SK-N-SH (cell line): ENCODE data around the gene GNAS. TPM values are rescaled to one million over a fixed set of nuclear protein-coding genes. Genes with fewer than 3 reads are reported as not detected.
A peak's percentile ranks its signal among the peaks of the same experiment; 100 is the strongest.

Experiments used
- CTCF ChIA-PET: fragments of 300-600, 350-600 bp; formaldehyde crosslinking; extraction: SDS; loops from one replicate; lab custom pipeline; 2021; lab: Yijun Ruan, JAX
- POLR2A ChIA-PET: fragments of 350-600 bp; sonication (Branson Sonifier 250); formaldehyde crosslinking; extraction: SDS; loops from one replicate; lab custom pipeline; 2020; ENCODE audit warnings: antibody characterized with exemption, inconsistent platforms; lab: Yijun Ruan, JAX
- DNase-seq: peaks from one replicate; pipeline ENCODE4 v3.0.0; 2012
- H2AFZ ChIP-seq: fragments of 200-600 bp; sonication (generic); 2 replicates; pipeline ENCODE4 v1.8.1; 2016; ENCODE audit warnings: antibody characterized with exemption, mild to moderate bottlenecking, low read depth
- H3F3A ChIP-seq: fragments of 200-600 bp; sonication (generic); replicated peaks from 2 replicates; pipeline ENCODE3; 2016; ENCODE audit warnings: antibody characterized with exemption, mild to moderate bottlenecking; ENCODE audit not compliant: insufficient read depth
- H3K27ac ChIP-seq, 2 experiments: fragments of 200-500 bp in 1 of 2; fragments of 200-600 bp in 1 of 2; sonication (Bioruptor generic) in 1 of 2; sonication (generic), shearing (Covaris generic) in 1 of 2; 2 replicates each; pipeline versions ENCODE4 v1.5.1 to v1.6.1; 2014 to 2016; ENCODE audit warnings: low read depth in 2 of 2, inconsistent platforms in 1 of 2, low read length in 1 of 2, mild to moderate bottlenecking in 1 of 2, mixed read lengths in 1 of 2
- H3K27me3 ChIP-seq: fragments of 200-600 bp; sonication (generic), shearing (Covaris generic); 2 replicates; pipeline ENCODE4 v1.6.1; 2016; ENCODE audit warnings: mixed run types; ENCODE audit not compliant: insufficient read depth
- H3K36me3 ChIP-seq, 2 experiments: fragments of 200-500 bp in 1 of 2; fragments of 200-600 bp in 1 of 2; sonication (Bioruptor generic) in 1 of 2; sonication (generic) in 1 of 2; replicated peaks in 1 of 2; 2 replicates each; pipeline versions ENCODE3 to v1.5.1; 2014 to 2016; ENCODE audit warnings: low read length in 1 of 2, mild to moderate bottlenecking in 1 of 2; ENCODE audit not compliant: insufficient read depth in 2 of 2, control insufficient read depth in 1 of 2
- H3K4me1 ChIP-seq, 2 experiments: fragments of 200-500 bp in 1 of 2; fragments of 200-600 bp in 1 of 2; sonication (Bioruptor generic) in 1 of 2; sonication (generic), shearing (Covaris generic) in 1 of 2; 2 replicates each; pipeline versions ENCODE4 v1.5.1 to v1.6.1; 2014 to 2016; ENCODE audit warnings: low read depth in 1 of 2, low read length in 1 of 2, mixed run types in 1 of 2; ENCODE audit not compliant: insufficient read depth in 2 of 2, control insufficient read depth in 1 of 2
- H3K4me2 ChIP-seq: fragments of 200-600 bp; sonication (generic), shearing (Covaris generic); 2 replicates; pipeline ENCODE4 v1.6.1; 2017; ENCODE audit warnings: mixed run types
- H3K4me3 ChIP-seq, 2 experiments: fragments of 200-500 bp in 1 of 2; fragments of 200-600 bp in 1 of 2; sonication (Bioruptor generic) in 1 of 2; sonication (generic), shearing (Covaris generic) in 1 of 2; 2 replicates each; pipeline versions ENCODE4 v1.5.1 to v1.8.1; 2014 to 2016; ENCODE audit warnings: low read depth in 2 of 2, inconsistent platforms in 1 of 2, low read length in 1 of 2, mild to moderate bottlenecking in 1 of 2, mixed read lengths in 1 of 2, moderate library complexity in 1 of 2
- H3K79me2 ChIP-seq: fragments of 200-600 bp; sonication (generic); 2 replicates; pipeline ENCODE4 v1.8.1; 2017; ENCODE audit warnings: mild to moderate bottlenecking; ENCODE audit not compliant: insufficient read depth
- H3K9ac ChIP-seq: fragments of 200-600 bp; sonication (generic); 2 replicates; pipeline ENCODE4 v1.6.1; 2017; ENCODE audit warnings: mixed run types
- H3K9me2 ChIP-seq: fragments of 200-600 bp; sonication (generic); 2 replicates; pipeline ENCODE4 v1.6.1; 2017; ENCODE audit warnings: mixed run types
- H3K9me3 ChIP-seq: fragments of 200-600 bp; sonication (generic); 2 replicates; pipeline ENCODE4 v1.6.1; 2017; ENCODE audit warnings: mixed run types, mild to moderate bottlenecking, moderate library complexity
- H4K20me1 ChIP-seq: fragments of 200-600 bp; sonication (generic); 2 replicates; pipeline ENCODE4 v1.6.1; 2017; ENCODE audit warnings: mild to moderate bottlenecking, mixed run types; ENCODE audit not compliant: insufficient read depth
- ELF1 ChIP-seq: IDR thresholded peaks from 2 replicates; pipeline ENCODE4 v1.4.0; 2012
- FOSL2 ChIP-seq: IDR thresholded peaks from 2 replicates; pipeline ENCODE4 v1.4.0; 2012; ENCODE audit warnings: low read depth, mild to moderate bottlenecking, moderate library complexity, borderline replicate concordance
- GABPA ChIP-seq: IDR thresholded peaks from 2 replicates; pipeline ENCODE4 v1.4.0; 2012; ENCODE audit warnings: low read depth, mild to moderate bottlenecking
- GATA2 ChIP-seq: sonication (generic); formaldehyde crosslinking; IDR thresholded peaks from 2 replicates; pipeline ENCODE4 v1.5.0; 2020; ENCODE audit warnings: mild to moderate bottlenecking, missing genetic modification reagents
- JUND ChIP-seq: IDR thresholded peaks from 2 replicates; pipeline ENCODE4 v1.4.0; 2012
- MAX ChIP-seq: IDR thresholded peaks from 2 replicates; pipeline ENCODE4 v1.4.0; 2012; ENCODE audit warnings: low read depth
- MEF2A ChIP-seq: IDR thresholded peaks from 2 replicates; pipeline ENCODE4 v1.4.0; 2012; ENCODE audit warnings: low read depth, borderline replicate concordance
- MXI1 ChIP-seq: IDR thresholded peaks from 2 replicates; pipeline ENCODE4 v1.6.1; 2012; ENCODE audit warnings: mild to moderate bottlenecking, low read depth, low read length, improper control_type of control experiment
- NFIC ChIP-seq: IDR thresholded peaks from 2 replicates; pipeline ENCODE4 v1.4.0; 2012; ENCODE audit warnings: borderline replicate concordance
- NRF1 ChIP-seq: IDR thresholded peaks from 2 replicates; pipeline ENCODE4 v1.6.1; 2012; ENCODE audit warnings: low read depth, mild to moderate bottlenecking, low read length
- PBX3 ChIP-seq: IDR thresholded peaks from 2 replicates; pipeline ENCODE4; 2012
- POLR2AphosphoS5 ChIP-seq: IDR thresholded peaks from 2 replicates; pipeline ENCODE4 v1.6.1; 2012; ENCODE audit warnings: low read depth, low read length
- REST ChIP-seq: IDR thresholded peaks from 2 replicates; pipeline ENCODE4 v1.6.1; 2012; ENCODE audit warnings: mild to moderate bottlenecking, low read depth, low read length, moderate library complexity
- SIN3A ChIP-seq: IDR thresholded peaks from 2 replicates; pipeline ENCODE4 v1.6.1; 2012; ENCODE audit warnings: low read depth, mild to moderate bottlenecking, low read length, moderate library complexity, borderline replicate concordance
- SMC3 ChIP-seq: IDR thresholded peaks from 2 replicates; pipeline ENCODE4 v1.6.1; 2012; ENCODE audit warnings: low read depth, low read length, improper control_type of control experiment
- TAF1 ChIP-seq: IDR thresholded peaks from 2 replicates; pipeline ENCODE4 v1.6.1; 2012; ENCODE audit warnings: low read depth, mild to moderate bottlenecking, low read length, moderate library complexity, borderline replicate concordance
- TEAD4 ChIP-seq: IDR thresholded peaks from 2 replicates; pipeline ENCODE4 v1.4.0; 2012; ENCODE audit warnings: mild to moderate bottlenecking, borderline replicate concordance; ENCODE audit not compliant: insufficient read depth
- YY1 ChIP-seq: IDR thresholded peaks from 2 replicates; pipeline ENCODE4 v1.4.0; 2012; ENCODE audit warnings: low read depth, mild to moderate bottlenecking
- ZBTB33 ChIP-seq: IDR thresholded peaks from 2 replicates; pipeline ENCODE4 v1.4.0; 2012; ENCODE audit warnings: low read depth, borderline replicate concordance
- WGBS: methylation state at CpG from one replicate; pipeline ENCODE4 v1.1.6; 2017; ENCODE audit warnings: low lambda C conversion rate; 5-methylcytosine and 5-hydroxymethylcytosine counted together
- polyA plus RNA-seq, 3 experiments: library from polyadenylated mRNA; depleted of rRNA; stranded (reverse); fragments of >200 nt; gene quantifications; 2 replicates each; pipeline ENCODE4 v1.2.3, GENCODE V29; 2012

Gene GNAS
- polyA plus RNA-seq, 1 of the 3 experiments (the other 2 are of a cell fraction): 1,562 TPM

GRCh38 chr20:58890518-58891085 is 38.1 kb downstream of the GNAS start:
- WGBS: under 1% methylated on average over 32 of the region's 64 CpGs
- Histone ChIP-seq H2AFZ (peak overlapping the region; percentile 81; the same call in 1 of the 2 replicates), H3K79me2 (peaks cover 49% of the 10 kb centered on the region), H3K9me2 (no peaks in the 10 kb centered on the region), H3K4me1 (peaks cover 17 to 25% of the 10 kb centered on the region in 2 experiments; a peak in 3 of 4 replicates), H4K20me1 (peaks cover 29% of the 10 kb centered on the region), H3F3A (peaks cover 11% of the 10 kb centered on the region), H3K9me3 (no peaks in the 10 kb centered on the region), H3K4me3 (peak overlapping the region; percentile 69 to 71), H3K36me3 (peaks cover 4 to 13% of the 10 kb centered on the region in 2 experiments), H3K9ac (peak overlapping the region; percentile 68), H3K27ac (peak overlapping the region; percentile 93 to 97), H3K4me2 (peak overlapping the region; percentile 82), H3K27me3 (no peaks in the 10 kb centered on the region)
- DNase-seq: peak; percentile 96
- ChIA-PET POLR2A (interaction anchor here (0.7 to 1.4 kb wide), 9 partner anchors 11 to 141 kb away, joined by 3 to 11 read pairs (median 4); partner anchors contain the start of gene ATP5F1E), CTCF (interaction anchor here (1.0 to 1.1 kb wide), 2 partner anchors 11 to 13 kb away, joined by 4 read pairs; no protein-coding TSS in a partner anchor)
- 0 out of 2 replicates have a peak, but pooled peaks have one; percentile 1 for TF ChIP-seq REST
- no peak for TF ChIP-seq ELF1
- no peak for TF ChIP-seq NRF1
- TF ChIP-seq YY1: 0 out of 2 replicates have a peak, but pooled peaks have one; percentile 7
- no peak for TF ChIP-seq GABPA
- no peak for TF ChIP-seq TEAD4
- TF ChIP-seq MXI1: no peak; the same call in 1 of the 2 replicates
- peak; percentile 45; the same call in 1 of the 2 replicates for TF ChIP-seq POLR2AphosphoS5
- TF ChIP-seq JUND: no peak
- TF ChIP-seq NFIC: no peak
- no peak; the same call in 1 of the 2 replicates for TF ChIP-seq PBX3
- no peak for TF ChIP-seq SMC3
- no peak for TF ChIP-seq MEF2A
- no peak for TF ChIP-seq ZBTB33
- no peak for TF ChIP-seq SIN3A
- 0 out of 2 replicates have a peak, but pooled peaks have one; percentile 27 for TF ChIP-seq TAF1
- no peak for TF ChIP-seq FOSL2
- TF ChIP-seq MAX: peak; percentile 71; the same call in 1 of the 2 replicates
- no peak for TF ChIP-seq GATA2 (CRISPR knock-in tag)
